Heart left ventricle (tissue), 13 donors: ENCODE data around the gene ENTPD8.

ENCODE experiments used
- CTCF ChIP-seq, 12 donors: fragments of 200-600 bp; sonication (generic) in 4 of 12; IDR thresholded peaks; one replicate each; pipeline versions ENCODE4 v1.5.0 to v1.8.0; 2018 to 2022; ENCODE audit warnings: antibody characterized with exemption in 12 of 12, mild to moderate bottlenecking in 5 of 12
- POLR2A ChIP-seq, 2 donors: fragments of 450-650 bp; IDR thresholded peaks; one replicate each; pipeline ENCODE4 v1.6.1; 2017; ENCODE audit warnings: antibody characterized with exemption in 2 of 2, mild to moderate bottlenecking in 2 of 2, moderate library complexity in 2 of 2
- donor health status: ischemic (EF 13 %, LVEDD 7.1; RV severe dilation, severe dysfunction).
- donor health status: DM: no; HTN: yes; CAD: no.
- donor health status: DM: no; HTN: no; CAD: no.
- donor health status: ischemic (EF 25% LVEDD 6.9; RV normal size, moderate dysfunction).
- donor health status: ischemic (EF 25% LVEDD 5.7; RV mildly dilated, moderate dysfunction).
- donor health status: ischemic (EF 35%, LVEDD 5.7; RV mildly dilated, moderate dysfunction).
- donor health status: nonischemic (EF 11% LVEDD 7.7; RV severe dilation, severe dysfunction).
- donor health status: DM: yes; HTN: yes; CAD: no.
- donor health status: PGD.
- donor health status: ischemic (EF 29% LVEDD 5.4; RV normal size, mild dysfunction).
- donor health status: nonischemic (EF 23%, LVEDD 6.1; RV moderate dilation, normal function).

- TF ChIP-seq POLR2A (IDR thresholded peaks at IDR 0.05) (no peak), CTCF (IDR thresholded peaks at IDR 0.05) (no peak)
Measured at GRCh38 chr9:137479892-137480685, 38.9 kb upstream of the ENTPD8 start.
